HL-60/S4 (cell line): Measurements from ENCODE around the gene TMPRSS3.

Source experiments
- in situ Hi-C: fragments of 300-500 bp; cut with MboI; formaldehyde crosslinking; loops from 2 replicates; pipeline ENCODE4 v1.14.3; 2022; ENCODE audit warnings: low sequenced_read_pairs

The TMPRSS3 gene

DNA sequence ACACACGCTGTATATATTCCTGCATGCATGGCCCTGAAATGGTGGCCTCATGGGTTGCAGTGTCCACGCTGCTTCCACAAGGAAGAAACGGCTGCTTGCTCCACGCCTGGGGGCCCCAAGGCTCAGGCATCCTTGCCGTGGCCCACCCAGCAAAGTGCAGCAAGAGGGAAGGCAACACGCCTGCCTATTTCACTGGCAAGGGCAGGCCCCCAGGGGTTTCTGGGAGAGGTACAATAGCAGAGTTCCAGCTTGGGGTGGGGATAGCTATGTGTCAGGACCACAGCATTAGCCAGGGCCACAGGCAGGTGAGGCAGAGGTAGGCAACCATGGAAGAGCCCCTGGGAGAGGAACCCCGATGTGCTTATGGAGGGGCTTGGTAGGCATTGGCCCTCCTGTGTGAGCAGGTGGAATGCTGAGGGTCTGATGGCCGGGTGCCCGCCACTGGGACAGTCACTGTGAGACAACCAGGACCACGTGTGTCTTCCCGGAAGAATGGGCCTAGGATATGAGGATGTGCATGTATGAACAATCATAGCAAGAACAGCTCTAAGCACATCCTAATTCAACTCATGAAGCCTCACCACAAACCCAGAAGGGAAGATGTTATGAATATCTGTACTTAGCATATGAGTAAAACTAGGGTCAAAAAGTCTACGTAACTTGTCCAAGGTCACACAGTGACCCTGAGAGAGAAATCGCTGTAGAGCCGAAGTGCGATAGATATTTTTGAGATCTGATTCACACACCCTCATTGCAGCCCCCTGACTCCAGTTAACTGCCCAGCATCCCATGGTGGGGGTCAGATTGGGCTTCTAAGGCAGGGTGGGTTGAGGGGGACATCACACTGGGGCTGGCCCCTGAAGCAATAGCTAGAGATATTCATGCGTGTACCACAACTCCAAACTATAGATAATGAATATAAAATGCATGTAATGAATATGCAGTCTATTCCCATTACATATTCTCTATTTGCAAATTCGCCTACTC, 56.8 kb downstream of the TMPRSS3 start:
- in situ Hi-C loops: no loop called here

DNA sequence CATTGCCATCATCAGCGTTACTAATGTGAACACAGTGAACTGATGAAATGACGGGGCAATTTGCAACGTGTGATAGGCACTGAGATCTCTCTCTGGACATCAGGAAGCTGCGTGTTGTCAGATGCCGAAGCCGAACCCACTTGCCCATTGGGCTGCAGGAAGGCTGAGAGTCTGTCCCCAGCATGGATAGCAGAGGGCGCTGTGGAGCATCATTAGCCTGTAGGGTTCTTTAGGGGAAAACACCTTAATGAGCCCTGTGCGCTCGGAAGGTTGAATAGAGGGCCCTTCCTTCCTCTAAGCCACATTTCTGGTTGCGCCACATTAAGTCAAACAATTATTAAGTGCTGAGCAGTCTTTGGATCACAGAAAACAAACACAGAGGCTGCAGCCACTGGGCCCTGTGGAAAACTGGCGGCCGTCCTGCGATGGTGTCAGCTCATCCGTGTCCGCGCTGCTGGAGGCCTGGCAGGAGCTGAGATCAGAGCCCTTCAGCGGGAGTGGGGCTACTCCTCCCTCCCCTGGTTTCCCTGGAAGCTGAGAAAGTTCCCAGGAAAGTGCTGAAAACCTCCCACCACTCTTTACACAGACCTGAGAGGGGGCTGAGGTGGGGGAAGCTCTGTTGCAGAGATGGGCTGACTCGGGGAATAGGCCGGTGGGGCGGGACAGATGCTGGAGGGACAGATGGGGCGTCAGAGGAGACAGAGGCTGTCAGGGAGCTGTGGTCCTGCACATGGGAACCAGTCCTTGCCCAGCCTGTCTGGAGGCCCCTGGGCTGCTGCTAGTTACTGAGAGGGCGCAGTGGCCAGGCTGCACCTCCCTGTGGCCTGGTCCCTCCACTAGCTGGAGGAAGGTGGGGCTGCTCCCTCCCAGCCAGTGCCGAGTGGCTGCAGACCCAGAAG, 57.8 kb downstream of the TMPRSS3 start:
- in situ Hi-C loops: no loop called here

DNA sequence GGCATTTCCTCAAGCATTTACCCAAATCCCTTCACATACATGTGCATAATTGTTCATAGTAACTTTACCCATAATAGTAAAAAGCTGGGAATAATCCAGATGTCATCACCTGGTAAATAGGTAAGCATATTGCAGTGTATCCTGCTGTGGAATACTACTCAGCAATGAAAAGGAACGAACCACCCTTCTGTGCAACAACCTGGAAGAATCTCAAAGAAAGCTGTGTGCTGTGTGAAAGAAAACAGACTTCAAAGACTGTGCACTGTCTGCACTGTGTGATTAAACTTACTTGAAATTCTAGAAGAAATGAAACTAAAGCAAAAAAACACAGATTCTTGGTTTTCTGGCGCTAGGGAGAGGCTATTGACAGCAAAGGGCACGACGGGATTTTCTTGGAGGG, 58.6 kb downstream of the TMPRSS3 start:
- in situ Hi-C loops: no loop called here

DNA sequence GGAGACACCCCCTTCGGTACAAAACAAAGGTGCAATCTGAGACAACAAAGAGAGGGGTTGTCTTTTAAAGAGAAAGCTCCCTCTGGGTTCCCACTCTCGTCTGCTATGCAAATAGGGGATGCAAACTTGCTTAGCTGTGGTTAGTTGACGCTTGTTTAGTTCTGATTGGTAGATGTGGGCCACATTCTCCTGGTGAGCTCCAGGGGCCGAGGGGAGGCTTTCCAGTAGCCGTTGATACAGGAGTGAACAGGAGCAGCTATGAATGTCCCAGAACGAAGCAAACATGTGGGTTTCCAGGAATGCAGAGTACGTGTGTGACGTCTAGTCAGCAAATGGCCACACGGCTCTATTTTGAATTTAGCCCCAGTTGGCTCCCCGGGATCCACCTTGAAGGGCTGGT, 59.8 kb downstream of the TMPRSS3 start:
- in situ Hi-C loops: no loop called here

DNA sequence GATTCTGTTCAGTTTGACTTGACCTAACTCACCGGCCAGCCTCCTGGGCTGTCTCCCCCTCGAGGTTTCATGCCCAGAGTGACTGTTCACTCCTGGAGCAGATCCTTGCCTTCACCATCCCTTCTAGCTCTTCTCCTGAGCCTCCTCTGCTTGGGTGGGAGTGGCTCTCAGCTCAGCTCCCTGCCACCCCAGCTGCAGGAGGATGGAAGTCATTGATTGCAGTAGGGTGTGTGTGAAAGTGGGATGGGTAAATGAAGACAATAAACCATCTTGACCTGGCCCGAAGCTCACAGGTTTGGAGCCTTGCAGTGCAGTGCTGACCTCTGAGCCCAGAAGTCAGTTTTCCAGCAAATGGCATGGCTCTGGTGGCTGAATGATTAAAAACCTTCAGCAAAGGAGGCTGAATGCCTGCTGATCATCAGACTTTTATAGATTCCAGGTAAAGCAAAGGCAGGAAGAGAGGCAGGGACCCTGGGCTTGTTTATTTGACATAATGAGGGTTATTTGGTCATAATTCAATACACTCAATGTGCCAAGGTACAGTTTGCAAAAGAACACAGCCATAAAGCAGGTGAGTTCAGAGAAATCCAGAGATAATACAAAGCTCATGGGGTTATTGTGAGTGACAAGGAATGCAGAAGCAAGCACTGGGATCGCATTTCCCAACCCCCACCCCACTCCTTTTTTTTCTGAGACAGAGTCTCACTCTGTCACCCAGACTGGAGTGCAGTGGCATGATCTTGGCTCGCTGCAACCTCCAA, 63.1 kb downstream of the TMPRSS3 start:
- in situ Hi-C loops: no loop called here

DNA sequence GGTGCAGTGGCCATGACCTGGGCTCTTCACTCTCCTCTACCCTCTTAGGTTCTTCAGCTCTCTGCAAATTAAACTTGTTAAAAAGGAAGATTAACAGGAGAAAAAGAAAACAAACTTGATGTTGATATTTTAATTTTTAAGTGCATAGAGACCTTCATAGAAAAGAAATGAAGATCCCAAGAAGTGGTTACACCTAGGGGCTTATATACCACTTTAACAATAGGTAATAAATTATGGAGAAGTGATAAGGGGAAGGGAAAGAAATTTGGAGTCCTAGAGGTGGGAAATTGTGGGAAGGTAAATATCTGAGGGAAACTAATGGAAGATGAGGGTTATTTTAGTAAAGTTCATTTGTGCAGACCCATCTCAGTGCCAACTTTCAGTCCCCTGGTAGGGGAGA, 64.2 kb downstream of the TMPRSS3 start:
- in situ Hi-C loops: no loop called here

DNA sequence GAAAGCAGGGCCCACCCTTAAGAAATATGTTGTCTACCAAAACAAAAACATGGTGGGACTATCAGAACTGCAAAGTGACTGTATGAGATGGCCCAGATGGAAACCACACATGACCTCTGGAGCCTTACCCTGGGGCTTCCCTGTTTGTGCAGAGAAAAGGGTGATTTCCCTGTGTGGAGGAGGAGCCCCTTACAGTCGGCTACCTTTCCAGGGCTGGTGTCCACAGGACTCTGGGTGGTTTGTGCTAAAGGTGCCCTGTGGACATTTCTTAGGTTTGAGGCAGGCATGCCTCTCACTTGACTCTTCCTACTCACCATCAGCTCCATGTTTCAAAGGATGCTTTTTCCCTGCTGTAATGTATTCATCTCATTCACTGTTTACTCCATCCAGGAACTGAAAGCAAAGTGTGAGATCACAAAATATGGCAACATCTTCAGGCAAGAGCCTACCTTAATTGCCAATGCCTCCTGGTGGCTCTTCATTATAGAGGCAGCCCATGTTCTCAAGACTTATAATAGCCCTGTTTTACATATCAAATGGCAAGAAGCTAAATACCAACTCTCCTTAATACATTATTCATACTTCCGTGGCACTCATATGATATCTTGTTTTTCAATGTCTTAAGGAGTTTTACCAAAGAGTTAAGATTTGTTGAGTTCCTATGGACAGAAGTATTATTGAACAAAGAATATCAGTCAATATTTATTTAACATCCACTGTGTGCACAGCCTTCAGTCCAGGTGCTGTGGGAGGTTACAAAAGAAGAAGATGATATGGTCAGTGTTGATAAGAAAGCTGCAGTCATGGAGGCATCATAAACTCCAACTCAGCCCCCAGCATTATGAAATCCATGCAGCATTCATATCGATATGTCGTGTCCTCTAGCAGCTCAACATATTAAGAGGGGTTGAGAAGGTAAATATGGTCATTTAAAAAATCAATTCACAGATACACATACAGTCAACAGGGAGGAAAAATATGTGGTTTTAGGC, 65.2 kb downstream of the TMPRSS3 start:
- in situ Hi-C loops: no loop called here

DNA sequence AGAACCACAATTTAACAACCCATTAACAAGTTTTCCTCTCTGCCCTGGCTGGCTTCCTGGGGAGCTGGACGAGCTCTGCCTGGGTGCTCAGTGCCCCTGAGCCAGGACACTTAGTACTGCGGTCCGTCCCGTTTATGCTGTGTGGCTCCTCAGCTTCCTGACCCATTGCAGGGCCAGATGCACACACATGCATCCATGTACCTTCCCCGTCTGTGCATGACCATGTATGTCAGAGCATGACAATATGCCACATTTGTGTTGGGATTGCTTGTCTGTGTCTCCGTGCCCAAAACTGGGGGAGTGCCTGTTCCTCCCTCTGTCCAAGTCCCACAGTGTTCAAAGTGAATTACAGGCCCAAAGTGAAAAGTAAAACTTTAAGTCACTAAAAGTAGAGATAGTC, 71.0 kb downstream of the TMPRSS3 start:
- in situ Hi-C loops: loop anchor here (10.0 kb wide), 1 partner anchor 50 kb away; no protein-coding TSS in a partner anchor
